Mammary epithelial cell (primary cell): ENCODE measurements around the gene MRRF.

ENCODE experiments used
- CTCF ChIP-seq, 2 donors: IDR thresholded peaks in 1 of 2; conservative IDR thresholded peaks in 1 of 2; 2 replicates each; pipeline ENCODE4 v1.5.1; 2011 to 2012; ENCODE audit warnings: inconsistent platforms in 2 of 2, low read length in 2 of 2, mild to moderate bottlenecking in 2 of 2, control low read depth in 1 of 2, low read depth in 1 of 2; ENCODE audit not compliant: insufficient read depth in 1 of 2; ENCODE audit errors: extremely low read depth in 1 of 2
- EZH2 ChIP-seq: IDR thresholded peaks from 2 replicates; pipeline ENCODE4 v1.6.1; 2012; ENCODE audit warnings: low read length, inconsistent platforms, borderline replicate concordance

- TF ChIP-seq CTCF (conservative IDR thresholded peaks at IDR 0.05 in 1 of 2, IDR thresholded peaks at IDR 0.05 in 1 of 2; ENCODE audit: extremely low read depth in 1 of 2, insufficient read depth in 1 of 2, low read depth in 1 of 2, low read length in 2 of 2), result no peak
- no peak for TF ChIP-seq EZH2
Measured at GRCh38 chr9:122268041-122268814, 3.5 kb downstream of the MRRF start.
